Calu3 (cell line): ENCODE results near the gene TRIM10. TPM values are rescaled to one million over a fixed set of nuclear protein-coding genes. Genes with fewer than 3 reads are reported as not detected.

ENCODE experiments used
- BruUV-seq: library from RNA; stranded (reverse); fragments of 400-500 nt; replicated peaks from 2 replicates; lab custom pipeline; 2021; lab: Mats Ljungman, UMichigan
- CTCF ChIA-PET: fragments of 300-600 bp; sonication (Branson Sonifier 250); formaldehyde crosslinking; loops from one replicate; lab custom pipeline; 2022; ENCODE audit warnings: antibody characterized with exemption; lab: Charles Lee
- DNase-seq: peaks from one replicate; pipeline ENCODE4 v3.0.0; 2022
- H3K27ac Mint-ChIP-seq: one replicate; pipeline ENCODE4 v1.8.0; 2022; ENCODE audit warnings: mixed read lengths; ENCODE audit not compliant: unreplicated experiment
- H3K27me3 Mint-ChIP-seq: one replicate; pipeline ENCODE4 v1.8.0; 2022; ENCODE audit warnings: mixed read lengths; ENCODE audit not compliant: unreplicated experiment
- H3K36me3 Mint-ChIP-seq: one replicate; pipeline ENCODE4 v1.8.0; 2022; ENCODE audit warnings: mild to moderate bottlenecking, moderate library complexity, mixed read lengths; ENCODE audit not compliant: insufficient read depth, unreplicated experiment
- H3K4me1 Mint-ChIP-seq: one replicate; pipeline ENCODE4 v1.8.0; 2022; ENCODE audit warnings: mild to moderate bottlenecking, low read depth, mixed read lengths; ENCODE audit not compliant: unreplicated experiment
- H3K4me3 Mint-ChIP-seq: one replicate; pipeline ENCODE4 v1.8.0; 2022; ENCODE audit warnings: mild to moderate bottlenecking, low read depth, moderate library complexity, mixed read lengths; ENCODE audit not compliant: unreplicated experiment
- H3K9me3 Mint-ChIP-seq: one replicate; pipeline ENCODE4 v1.8.0; 2022; ENCODE audit warnings: low read depth, mixed read lengths; ENCODE audit not compliant: unreplicated experiment
- intact Hi-C: fragments of 100-400 bp; cut with micrococcal nuclease; formaldehyde crosslinking; loops from one replicate; pipeline ENCODE4 v1.10.0; 2022; ENCODE audit not compliant: unreplicated experiment
- total RNA-seq: library from RNA; stranded (reverse); gene quantifications from 2 replicates; pipeline ENCODE4 v1.2.3, GENCODE V29; 2022
- TF ChIP-seq, protein P1 (sequence below): fragments of 200-600 bp; IDR thresholded peaks from one replicate; pipeline ENCODE4 v1.8.0; 2022; ENCODE audit warnings: antibody characterized with exemption; ENCODE audit not compliant: unreplicated experiment

Gene TRIM10
- total RNA-seq, 1 experiment from 2014 or later = 1.8 TPM

GRCh38 chr6:30192076-30192475 lies 31.1 kb upstream of the TRIM10 start:
- H3K27ac Mint-ChIP-seq = no peak overlapping the region
- no peaks in the 10 kb centered on the region for H3K27me3 Mint-ChIP-seq
- intact Hi-C loops = no loop called here
- peaks cover 32% of the 10 kb centered on the region for H3K36me3 Mint-ChIP-seq
- BruUV-seq = no TSS peak
- CTCF ChIA-PET = no interaction called here
- no peak overlapping the region for H3K4me3 Mint-ChIP-seq
- H3K9me3 Mint-ChIP-seq = no peaks in the 10 kb centered on the region
- TF ChIP-seq, protein P1, sequence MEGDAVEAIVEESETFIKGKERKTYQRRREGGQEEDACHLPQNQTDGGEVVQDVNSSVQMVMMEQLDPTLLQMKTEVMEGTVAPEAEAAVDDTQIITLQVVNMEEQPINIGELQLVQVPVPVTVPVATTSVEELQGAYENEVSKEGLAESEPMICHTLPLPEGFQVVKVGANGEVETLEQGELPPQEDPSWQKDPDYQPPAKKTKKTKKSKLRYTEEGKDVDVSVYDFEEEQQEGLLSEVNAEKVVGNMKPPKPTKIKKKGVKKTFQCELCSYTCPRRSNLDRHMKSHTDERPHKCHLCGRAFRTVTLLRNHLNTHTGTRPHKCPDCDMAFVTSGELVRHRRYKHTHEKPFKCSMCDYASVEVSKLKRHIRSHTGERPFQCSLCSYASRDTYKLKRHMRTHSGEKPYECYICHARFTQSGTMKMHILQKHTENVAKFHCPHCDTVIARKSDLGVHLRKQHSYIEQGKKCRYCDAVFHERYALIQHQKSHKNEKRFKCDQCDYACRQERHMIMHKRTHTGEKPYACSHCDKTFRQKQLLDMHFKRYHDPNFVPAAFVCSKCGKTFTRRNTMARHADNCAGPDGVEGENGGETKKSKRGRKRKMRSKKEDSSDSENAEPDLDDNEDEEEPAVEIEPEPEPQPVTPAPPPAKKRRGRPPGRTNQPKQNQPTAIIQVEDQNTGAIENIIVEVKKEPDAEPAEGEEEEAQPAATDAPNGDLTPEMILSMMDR = no peak
- no peaks in the 10 kb centered on the region for H3K4me1 Mint-ChIP-seq
- DNase-seq = no peak

- no TSS peak for BruUV-seq
- Mint-ChIP-seq H3K4me3 (no peak overlapping the region), H3K9me3 (no peaks in the 10 kb centered on the region), H3K27me3 (no peaks in the 10 kb centered on the region), H3K27ac (no peak overlapping the region), H3K4me1 (no peaks in the 10 kb centered on the region), H3K36me3 (peaks cover 48% of the 10 kb centered on the region)
- TF ChIP-seq, protein P1 = no peak
- DNase-seq = no peak
- CTCF ChIA-PET = no interaction called here
- intact Hi-C loops = no loop called here
Measured at GRCh38 chr6:30188541-30188940, 27.5 kb upstream of the TRIM10 start.

DNA sequence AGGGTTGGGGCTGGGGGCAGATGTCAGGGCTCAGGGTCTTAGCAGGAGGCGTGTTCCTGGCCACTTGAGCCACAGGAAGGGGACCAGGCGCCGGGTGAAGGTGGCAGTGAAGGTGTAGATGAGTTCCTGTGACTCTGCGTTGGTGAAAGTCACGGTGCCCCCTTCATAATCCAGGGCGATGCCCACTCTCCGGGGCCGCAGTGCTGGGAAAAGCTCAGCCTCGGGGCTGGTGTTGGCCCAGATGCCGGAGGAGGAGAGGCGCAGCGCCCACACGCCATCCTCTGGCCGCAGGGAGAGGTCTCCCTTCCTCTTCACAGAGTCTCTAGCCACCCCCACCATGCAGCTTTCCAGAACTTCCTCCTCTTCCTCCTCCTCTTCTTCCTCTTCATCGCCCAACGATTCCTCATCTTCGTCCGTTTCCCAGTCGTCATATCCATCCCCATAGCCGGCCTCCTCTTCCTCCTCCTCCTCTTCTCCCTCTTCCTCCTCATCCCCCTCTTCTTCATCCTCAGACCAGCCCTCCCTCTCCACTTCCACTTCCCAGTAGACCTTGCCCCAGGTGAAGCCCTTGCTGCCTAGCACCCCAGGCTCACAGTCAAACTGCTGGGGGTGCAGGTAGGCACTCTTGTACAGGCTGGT lies 25.0 kb upstream of the TRIM10 start:
- TSS peak; percentile 35 for BruUV-seq
- Mint-ChIP-seq H3K36me3 (peaks cover 48% of the 10 kb centered on the region), H3K4me1 (no peaks in the 10 kb centered on the region)

DNA sequence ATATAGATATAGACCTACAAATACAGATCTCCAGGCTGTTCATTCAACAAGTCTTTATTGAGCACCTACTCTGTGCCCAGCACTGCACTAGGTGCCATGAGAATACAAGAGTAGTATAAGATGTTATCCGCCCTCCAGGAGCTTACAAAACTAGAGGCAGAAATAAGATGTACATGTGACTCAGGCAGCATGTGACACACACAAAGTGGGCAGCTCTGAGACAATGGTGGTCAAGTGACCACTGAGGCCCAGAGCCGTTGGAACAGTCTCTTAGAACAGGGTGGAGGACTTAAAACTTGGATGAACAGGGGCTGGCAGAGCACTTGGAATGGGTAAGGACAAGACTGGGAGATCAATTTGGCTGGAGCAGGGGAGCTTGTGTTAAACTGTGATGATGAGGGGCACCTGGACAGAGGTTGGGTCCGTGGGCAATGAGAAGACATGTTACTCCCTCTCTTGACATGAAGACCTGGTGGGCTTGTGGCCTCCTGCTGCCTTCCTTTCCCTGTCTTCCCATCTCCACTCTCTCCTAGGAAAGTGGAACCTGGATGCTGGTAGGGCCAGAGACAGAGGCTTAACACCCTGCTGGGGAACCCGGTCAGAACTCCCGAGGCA lies 23.5 kb upstream of the TRIM10 start:
- Mint-ChIP-seq H3K4me1 (no peaks in the 10 kb centered on the region), H3K27ac (peak overlapping the region; percentile 66), H3K36me3 (peaks cover 48% of the 10 kb centered on the region), H3K9me3 (peaks cover under 1% of the 10 kb centered on the region), H3K27me3 (no peaks in the 10 kb centered on the region), H3K4me3 (no peak overlapping the region)
- intact Hi-C loops = no loop called here
- BruUV-seq = no TSS peak
- TF ChIP-seq, protein P1 = no peak
- no peak for DNase-seq
- CTCF ChIA-PET = no interaction called here

More for the DNA sequence above, 25.0 kb upstream of the TRIM10 start:
- no peak for DNase-seq
- CTCF ChIA-PET = no interaction called here
- intact Hi-C loops = no loop called here
- no peak overlapping the region for H3K4me3 Mint-ChIP-seq
- TF ChIP-seq, protein P1 = no peak
- H3K27ac Mint-ChIP-seq = peak overlapping the region; percentile 34
- H3K27me3 Mint-ChIP-seq = no peaks in the 10 kb centered on the region
- no peaks in the 10 kb centered on the region for H3K9me3 Mint-ChIP-seq
